NCI-H1048 (cell line): ENCODE measurements around the gene IFT20.
"Not testable (repeated sequence)": the region's sequence is repeated elsewhere in the genome, so short reads cannot be mapped to it uniquely, and the experiment has no call there.

Experiments
- DNase-seq: peaks from one replicate; lab custom pipeline; 2025; lab: John Stamatoyannopoulos, UW

The IFT20 gene

GRCh38 chr17:28306954-28307401 lies 28.3 kb downstream of the IFT20 start:
- no peak for DNase-seq

- no peak for DNase-seq
Measured at GRCh38 chr17:28298449-28298848, 36.8 kb downstream of the IFT20 start.

GRCh38 chr17:28295677-28296578 lies 39.3 kb downstream of the IFT20 start:
- no peak for DNase-seq

- DNase-seq = no peak
Measured at GRCh38 chr17:28293994-28294393, 41.3 kb downstream of the IFT20 start.

GRCh38 chr17:28292878-28293277 lies 42.4 kb downstream of the IFT20 start:
- DNase-seq = not testable (repeated sequence)

- no peak for DNase-seq
Measured at GRCh38 chr17:28291780-28292330, 43.4 kb downstream of the IFT20 start.

- no peak for DNase-seq
Measured at GRCh38 chr17:28290703-28291102, 44.6 kb downstream of the IFT20 start.

- no peak for DNase-seq
Measured at GRCh38 chr17:28285965-28286364, 49.3 kb downstream of the IFT20 start.

DNA sequence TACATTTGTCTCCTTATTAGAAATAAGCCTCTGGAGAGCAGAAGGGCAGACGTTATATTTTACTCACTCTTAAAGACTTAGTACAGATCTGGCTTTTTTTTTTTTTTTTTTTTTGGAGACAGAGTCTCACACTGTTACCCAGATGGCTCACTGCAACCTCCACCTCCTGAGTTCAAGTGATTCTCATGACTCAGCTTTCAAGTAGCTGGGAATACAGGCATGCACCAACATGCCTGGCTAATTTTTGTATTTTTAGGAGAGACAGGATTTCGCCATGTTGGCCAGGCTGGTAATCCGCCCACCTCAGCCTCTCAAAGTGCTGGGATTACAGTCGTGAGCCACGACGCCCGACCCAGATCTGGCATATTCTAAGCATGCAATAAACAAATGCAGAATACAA lies 52.7 kb downstream of the IFT20 start:
- no peak for DNase-seq

DNA sequence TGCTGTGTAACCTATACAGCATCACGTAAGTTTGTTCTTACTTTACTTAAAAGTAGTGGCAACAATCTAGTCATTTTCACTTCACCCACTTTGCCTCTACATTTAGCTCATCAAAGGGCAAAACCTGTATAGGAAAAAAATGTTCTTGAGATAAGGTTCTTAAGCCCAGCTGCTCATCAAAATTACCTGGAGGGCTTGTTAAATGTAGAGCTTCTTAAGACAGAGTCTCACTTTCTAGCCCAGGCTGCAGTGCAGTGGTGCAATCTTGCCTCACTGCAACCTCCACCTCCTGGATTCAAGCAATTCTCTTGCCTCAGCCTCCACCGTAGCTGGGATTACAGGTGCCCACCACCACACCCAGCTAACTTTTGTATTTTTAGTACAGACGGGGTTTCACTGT lies 54.4 kb downstream of the IFT20 start:
- no peak for DNase-seq

- DNase-seq = no peak
Measured at GRCh38 chr17:28279411-28279810, 55.9 kb downstream of the IFT20 start.
